ENCODE results near the gene CEP97. TPM values are rescaled to one million over a fixed set of nuclear protein-coding genes. Genes with fewer than 3 reads are reported as not detected.
"Not testable (repeated sequence)": the region's sequence is repeated elsewhere in the genome, so short reads cannot be mapped to it uniquely, and the experiment has no call there.

CEP97 gene
- total RNA-seq, 1 donor from 2014 or later: 7.9 TPM

DNA sequence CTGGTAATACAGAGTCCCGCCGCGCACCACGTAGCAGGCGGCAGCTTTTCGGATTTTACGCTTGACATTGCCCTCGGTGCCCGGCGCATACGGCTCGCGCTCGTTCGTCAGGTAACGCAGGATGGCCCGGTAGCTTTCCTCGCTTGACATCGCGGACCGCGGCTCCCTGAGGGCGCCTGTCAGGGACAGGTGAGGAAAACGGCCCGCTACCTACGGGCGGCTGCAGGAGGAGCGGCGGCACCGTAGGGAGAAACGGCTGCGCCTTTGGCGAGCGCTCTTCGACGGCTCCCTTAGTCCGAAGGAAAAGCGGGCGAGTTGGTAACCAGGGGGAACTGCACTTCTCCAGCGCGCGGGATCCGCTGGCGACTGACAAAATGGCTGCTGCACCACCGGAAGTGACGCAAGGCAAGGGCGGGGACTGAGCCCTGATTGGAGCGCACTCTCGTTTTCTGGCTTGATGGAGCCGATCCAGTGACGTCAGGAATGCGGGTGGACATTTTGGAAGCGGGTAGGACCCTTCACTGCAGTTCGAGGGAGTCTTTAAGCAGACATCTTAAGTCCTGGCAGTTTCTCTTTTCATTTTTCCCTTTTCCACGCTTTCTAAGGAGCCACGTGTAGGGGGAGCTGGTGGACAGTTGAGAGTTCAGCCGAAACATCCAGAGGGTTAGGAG lies 47.5 kb upstream of the CEP97 start, which contains the start of gene ZBTB11:
Gene ZBTB11, minus strand, starts transcription at position 368 of the 671 bp plus-strand sequence. Its CDS starts 218 bp downstream, at position 150.
- Mint-ChIP-seq H3K4me1 (peaks cover 56% of the 10 kb centered on the region), H3K9me3 (no peaks in the 10 kb centered on the region), H3K27me3 (no peaks in the 10 kb centered on the region), H3K27ac (peak within 1 kb of the TSS; percentile 96), H3K4me3 (peak within 1 kb of the TSS; percentile 93), H3K36me3 (ENCODE audit: low read depth) (peaks cover 49% of the 10 kb centered on the region)
- CTCF ChIA-PET: interaction anchor here (1.1 to 2.3 kb wide), 4 partner anchors 9 to 548 kb away, joined by 3 to 10 read pairs (median 5); partner anchors contain the start of genes CEP97, PCNP and RPL24
- DNase-seq (peak; percentile 99), ATAC-seq (ENCODE audit: low read depth) (peak; percentile 68)
- POLR2A ChIA-PET: interaction anchor here (0.9 to 3.9 kb wide), 18 partner anchors 9 to 967 kb away, joined by 3 to 137 read pairs (median 5); partner anchors contain the start of genes CEP97, NFKBIZ, NXPE3 and PCNP
- TF ChIP-seq, protein P1, sequence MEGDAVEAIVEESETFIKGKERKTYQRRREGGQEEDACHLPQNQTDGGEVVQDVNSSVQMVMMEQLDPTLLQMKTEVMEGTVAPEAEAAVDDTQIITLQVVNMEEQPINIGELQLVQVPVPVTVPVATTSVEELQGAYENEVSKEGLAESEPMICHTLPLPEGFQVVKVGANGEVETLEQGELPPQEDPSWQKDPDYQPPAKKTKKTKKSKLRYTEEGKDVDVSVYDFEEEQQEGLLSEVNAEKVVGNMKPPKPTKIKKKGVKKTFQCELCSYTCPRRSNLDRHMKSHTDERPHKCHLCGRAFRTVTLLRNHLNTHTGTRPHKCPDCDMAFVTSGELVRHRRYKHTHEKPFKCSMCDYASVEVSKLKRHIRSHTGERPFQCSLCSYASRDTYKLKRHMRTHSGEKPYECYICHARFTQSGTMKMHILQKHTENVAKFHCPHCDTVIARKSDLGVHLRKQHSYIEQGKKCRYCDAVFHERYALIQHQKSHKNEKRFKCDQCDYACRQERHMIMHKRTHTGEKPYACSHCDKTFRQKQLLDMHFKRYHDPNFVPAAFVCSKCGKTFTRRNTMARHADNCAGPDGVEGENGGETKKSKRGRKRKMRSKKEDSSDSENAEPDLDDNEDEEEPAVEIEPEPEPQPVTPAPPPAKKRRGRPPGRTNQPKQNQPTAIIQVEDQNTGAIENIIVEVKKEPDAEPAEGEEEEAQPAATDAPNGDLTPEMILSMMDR (IDR thresholded peaks at IDR 0.05): no peak
- intact Hi-C loops (cut with micrococcal nuclease): loop anchor here (1.0 to 10.0 kb wide), 12 partner anchors 9 to 1416 kb away; partner anchors contain the start of genes CEP97, LNP1, NIT2 and NXPE3

DNA sequence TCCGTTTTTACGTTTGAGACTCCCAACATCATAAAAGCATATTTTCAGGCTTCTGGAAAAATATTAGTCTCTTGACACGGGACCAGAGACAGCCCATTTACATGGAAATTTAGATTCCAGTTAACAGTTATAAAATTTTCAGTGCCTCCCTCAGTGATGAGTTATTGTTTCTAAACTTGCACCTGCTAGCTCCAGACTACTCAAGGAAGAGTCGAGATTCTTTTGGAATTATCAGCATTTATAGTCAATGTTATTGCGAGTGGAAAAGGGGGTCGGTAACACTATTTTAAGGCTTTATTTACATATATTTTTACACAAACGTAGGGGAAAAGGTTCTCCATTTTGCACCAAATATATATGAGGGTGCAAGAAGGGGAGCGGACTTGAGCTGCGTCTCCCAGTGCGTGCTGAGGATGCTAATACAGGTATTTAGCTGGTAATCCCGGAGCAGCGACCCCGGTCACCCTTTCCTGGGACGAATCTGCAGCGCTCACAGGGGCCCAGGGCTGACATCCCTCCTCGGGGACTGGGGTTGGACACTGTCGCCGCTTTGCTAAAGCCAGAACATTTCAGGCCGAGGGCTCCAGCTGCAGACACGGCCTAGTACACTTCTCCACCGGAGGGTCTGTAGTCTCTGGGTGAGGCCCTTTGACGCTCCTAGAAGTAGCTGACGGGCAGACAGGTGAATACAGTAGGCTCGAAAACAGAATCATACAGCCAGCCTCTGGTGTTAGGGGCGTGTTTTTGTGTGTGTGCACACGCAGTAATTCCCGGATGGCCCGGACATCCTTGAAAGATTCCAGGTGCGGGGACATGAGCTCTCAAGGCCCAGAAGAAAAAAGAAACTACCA lies 46.8 kb upstream of the CEP97 start:
- no peak for DNase-seq
- peaks cover 50% of the 10 kb centered on the region for H3K36me3 Mint-ChIP-seq (ENCODE audit: low read depth)

DNA sequence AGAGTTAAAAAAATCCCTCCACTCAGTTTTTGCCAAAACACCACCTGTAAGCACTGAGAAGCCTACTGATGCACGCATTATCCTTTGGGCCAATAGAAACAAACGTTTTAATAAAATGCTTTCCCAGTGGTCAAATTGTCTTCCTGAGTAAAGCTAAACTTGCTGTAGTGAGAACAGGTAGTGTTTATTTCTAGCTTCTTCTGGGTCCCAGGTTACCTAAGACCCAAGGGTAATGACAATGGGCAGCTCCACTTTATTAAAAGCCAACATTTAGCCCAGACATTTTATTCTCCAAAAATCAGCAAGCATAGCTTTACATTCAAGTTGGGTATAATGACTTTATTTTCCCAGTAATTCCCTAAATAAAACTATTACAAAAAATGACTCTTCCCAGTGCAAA lies 45.6 kb upstream of the CEP97 start:
- not testable (repeated sequence) for H3K27me3 Mint-ChIP-seq; DNase-seq; ATAC-seq (ENCODE audit: low read depth); H3K4me3 Mint-ChIP-seq; H3K9me3 Mint-ChIP-seq; H3K27ac Mint-ChIP-seq
- intact Hi-C loops (cut with micrococcal nuclease): loop anchor here (5.0 to 10.0 kb wide), 3 partner anchors 218 to 1344 kb away; partner anchors contain the start of gene NIT2
- ChIA-PET POLR2A (interaction anchor here (0.7 to 3.9 kb wide), 5 partner anchors 12 to 177 kb away, joined by 3 to 30 read pairs (median 5); partner anchors contain the start of genes CEP97 and NXPE3), CTCF (interaction anchor here (0.7 kb wide), 1 partner anchor 12 kb away, joined by 4 read pairs; no protein-coding TSS in a partner anchor)
- Mint-ChIP-seq H3K4me1 (peaks cover 44% of the 10 kb centered on the region), H3K36me3 (ENCODE audit: low read depth) (peaks cover 57% of the 10 kb centered on the region)

More for the DNA sequence above, 46.8 kb upstream of the CEP97 start:
- intact Hi-C loops (cut with micrococcal nuclease): loop anchor here (1.0 to 10.0 kb wide), 10 partner anchors 9 to 1417 kb away; partner anchors contain the start of genes CEP97, NIT2, NXPE3 and PCNP
- peaks cover 52% of the 10 kb centered on the region for H3K4me1 Mint-ChIP-seq
- no peak for ATAC-seq (ENCODE audit: low read depth)
- peak overlapping the region; percentile 96 for H3K27ac Mint-ChIP-seq
- ChIA-PET POLR2A (interaction anchor here (0.6 to 3.9 kb wide), 11 partner anchors 9 to 552 kb away, joined by 3 to 137 read pairs (median 5); partner anchors contain the start of genes CEP97, NXPE3, PCNP and RPL24), CTCF (interaction anchor here (0.7 to 2.3 kb wide), 2 partner anchors 8 to 104 kb away, joined by 3 to 10 read pairs; partner anchors contain the start of genes PCNP and RPL24)
- TF ChIP-seq, protein P1 (IDR thresholded peaks at IDR 0.05): no peak
- no peaks in the 10 kb centered on the region for H3K9me3 Mint-ChIP-seq
- H3K27me3 Mint-ChIP-seq: no peaks in the 10 kb centered on the region
- H3K4me3 Mint-ChIP-seq: peak overlapping the region; percentile 93

DNA sequence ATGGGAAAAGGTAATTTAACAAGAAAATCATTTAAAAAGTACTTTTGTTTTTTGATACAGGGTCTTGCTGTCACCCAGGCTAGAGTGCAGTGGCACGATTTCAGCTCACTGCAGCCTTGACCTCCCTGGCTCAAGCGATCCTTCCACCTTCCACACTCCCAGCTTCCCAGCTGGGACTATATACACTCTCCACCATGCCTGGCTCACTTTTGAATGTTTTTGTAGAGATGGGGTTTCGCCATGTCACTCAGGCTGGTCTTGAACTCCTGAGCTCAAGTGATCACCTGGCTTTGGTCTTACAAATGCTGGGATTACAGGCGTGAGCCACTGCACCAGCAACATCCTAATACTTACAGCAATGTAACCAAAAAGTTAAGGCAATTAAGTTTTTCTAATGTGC lies 43.9 kb upstream of the CEP97 start:
- Mint-ChIP-seq H3K4me3 (no peak overlapping the region), H3K27ac (no peak overlapping the region), H3K4me1 (peaks cover 38% of the 10 kb centered on the region), H3K36me3 (ENCODE audit: low read depth) (peaks cover 65% of the 10 kb centered on the region), H3K9me3 (no peaks in the 10 kb centered on the region), H3K27me3 (no peaks in the 10 kb centered on the region)
- CTCF ChIA-PET: no interaction called here
- no peak for ATAC-seq (ENCODE audit: low read depth)
- POLR2A ChIA-PET: interaction anchor here (0.9 kb wide), 1 partner anchor 9 kb away, joined by 3 read pairs; no protein-coding TSS in a partner anchor
- DNase-seq: no peak
- intact Hi-C loops (cut with micrococcal nuclease): no loop called here
- TF ChIP-seq, protein P1 (IDR thresholded peaks at IDR 0.05): no peak

DNA sequence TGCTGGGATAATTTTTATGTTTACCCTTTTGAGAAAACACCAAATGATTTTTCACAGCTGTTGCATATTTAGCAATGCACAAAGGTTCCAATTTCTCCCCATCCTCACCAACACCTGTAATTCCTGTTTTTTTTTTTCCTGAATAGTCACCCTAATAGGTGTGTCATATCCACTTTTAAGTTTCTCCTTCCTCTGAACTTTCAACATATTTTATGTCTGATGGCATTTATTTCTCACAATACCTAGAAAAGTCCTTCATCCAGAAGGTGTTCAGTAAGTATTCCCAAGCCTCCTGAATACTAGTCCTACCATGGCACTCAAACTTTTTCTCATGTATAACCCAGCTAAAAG lies 39.4 kb upstream of the CEP97 start:
- ATAC-seq (ENCODE audit: low read depth): no peak
- H3K4me1 Mint-ChIP-seq: peaks cover 35% of the 10 kb centered on the region
- DNase-seq: no peak
- TF ChIP-seq, protein P1 (IDR thresholded peaks at IDR 0.05): no peak
- peak overlapping the region; percentile 100 for H3K4me3 Mint-ChIP-seq
- H3K36me3 Mint-ChIP-seq (ENCODE audit: low read depth): peaks cover 59% of the 10 kb centered on the region
- H3K27ac Mint-ChIP-seq: peak overlapping the region; percentile 99
- ChIA-PET POLR2A (interaction anchor here (0.6 to 6.4 kb wide), 7 partner anchors 8 to 423 kb away, joined by 3 to 137 read pairs (median 7); partner anchors contain the start of genes PCNP, TRMT10C and ZBTB11), CTCF (interaction anchor here (1.5 to 1.9 kb wide), 2 partner anchors 8 to 36 kb away, joined by 6 to 10 read pairs; partner anchors contain the start of gene ZBTB11)
- intact Hi-C loops (cut with micrococcal nuclease): loop anchor here (5.0 kb wide), 1 partner anchor 1638 kb away; no protein-coding TSS in a partner anchor
- no peaks in the 10 kb centered on the region for H3K27me3 Mint-ChIP-seq
- H3K9me3 Mint-ChIP-seq: no peaks in the 10 kb centered on the region
